ENCODE data around the gene MBLAC1.

Gene MBLAC1

DNA sequence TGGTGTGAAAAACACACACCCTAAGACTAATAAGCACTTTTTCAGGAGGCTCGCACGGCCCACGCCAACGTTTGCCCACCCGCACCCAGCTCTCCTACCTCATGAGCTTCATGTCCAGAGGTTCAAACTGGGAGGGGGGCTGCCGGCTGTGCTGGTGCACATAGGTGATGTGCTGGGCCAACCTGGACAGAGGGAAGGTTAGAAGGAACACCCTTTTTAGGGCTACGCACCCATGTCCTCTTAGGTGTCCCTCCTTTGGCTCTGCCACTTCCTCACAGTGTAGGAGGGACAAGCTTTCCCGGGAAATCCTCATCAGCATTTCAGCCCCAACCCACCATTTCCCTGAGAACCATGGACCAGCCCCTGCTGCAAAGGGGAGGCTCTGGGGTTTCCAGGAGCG is 31.5 kb upstream of the MBLAC1 start:
- no peak for DNase-seq (ENCODE audit: low read depth in 1 of 2, low spot score in 1 of 2)

DNA sequence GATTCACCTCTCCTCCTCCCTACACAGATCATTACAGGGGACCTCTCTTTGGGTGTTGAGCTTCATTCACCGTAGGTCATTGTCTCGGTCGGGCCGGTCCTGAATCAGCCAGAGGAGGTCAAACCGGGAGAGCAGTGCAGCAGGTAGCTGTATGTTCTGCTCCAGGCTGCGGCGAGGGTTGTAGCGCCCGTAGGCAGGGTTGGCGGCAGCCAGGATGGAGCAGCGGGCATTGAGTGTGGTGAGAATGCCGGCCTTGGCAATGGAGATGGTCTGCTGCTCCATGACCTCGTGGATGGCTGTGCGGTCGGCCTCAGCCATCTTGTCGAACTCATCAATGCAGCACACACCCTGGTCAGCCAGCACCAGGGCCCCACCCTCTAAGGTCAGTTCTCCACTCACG is 31.1 kb upstream of the MBLAC1 start:
- DNase-seq (ENCODE audit: low read depth in 1 of 2, low spot score in 1 of 2): no peak

DNA sequence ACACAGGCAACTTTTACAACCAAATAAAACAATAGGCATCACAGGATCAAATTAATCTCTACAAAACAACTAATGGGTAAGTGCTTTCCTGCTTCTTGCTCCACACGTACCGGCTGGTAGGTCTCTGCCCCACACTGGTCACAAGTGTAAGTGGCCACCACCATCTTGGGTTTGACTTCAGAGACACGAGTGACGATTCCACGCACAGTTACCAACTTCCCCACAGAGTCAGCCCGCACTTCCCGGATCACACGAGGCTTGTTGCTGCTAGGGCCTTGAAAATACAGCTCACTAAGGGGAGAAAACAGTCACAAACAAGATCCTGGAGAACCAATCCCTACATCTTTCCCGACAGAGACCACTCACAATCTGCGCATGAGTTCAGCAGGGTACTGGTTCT is 27.9 kb upstream of the MBLAC1 start:
- DNase-seq (ENCODE audit: low read depth in 1 of 2, low spot score in 1 of 2): no peak

DNA sequence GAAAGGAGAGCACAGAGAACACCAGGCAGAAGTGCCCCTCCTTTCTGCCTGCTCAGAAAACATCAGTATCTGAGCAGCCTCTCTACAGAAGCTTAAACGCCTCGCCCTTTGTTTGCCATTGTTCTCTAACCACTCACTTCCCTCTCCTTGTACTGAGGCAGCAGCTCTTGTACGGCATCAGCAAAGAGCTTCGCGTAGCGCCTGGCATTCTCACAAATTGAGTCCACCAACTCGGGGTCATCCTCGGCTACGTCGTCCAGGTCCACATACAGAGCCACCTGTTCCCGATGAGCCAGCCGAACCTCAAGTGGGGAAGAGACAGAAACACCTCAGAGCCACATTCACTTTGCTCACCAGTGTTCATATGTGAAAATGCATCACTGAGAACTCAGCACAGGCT is 27.3 kb upstream of the MBLAC1 start:
- no peak for DNase-seq (ENCODE audit: low read depth in 1 of 2, low spot score in 1 of 2)

- peak; percentile 72 to 79 for DNase-seq (ENCODE audit: low read depth in 1 of 2, low spot score in 1 of 2)
Measured at GRCh38 chr7:100100420-100101015, 26.2 kb upstream of the MBLAC1 start.

DNA sequence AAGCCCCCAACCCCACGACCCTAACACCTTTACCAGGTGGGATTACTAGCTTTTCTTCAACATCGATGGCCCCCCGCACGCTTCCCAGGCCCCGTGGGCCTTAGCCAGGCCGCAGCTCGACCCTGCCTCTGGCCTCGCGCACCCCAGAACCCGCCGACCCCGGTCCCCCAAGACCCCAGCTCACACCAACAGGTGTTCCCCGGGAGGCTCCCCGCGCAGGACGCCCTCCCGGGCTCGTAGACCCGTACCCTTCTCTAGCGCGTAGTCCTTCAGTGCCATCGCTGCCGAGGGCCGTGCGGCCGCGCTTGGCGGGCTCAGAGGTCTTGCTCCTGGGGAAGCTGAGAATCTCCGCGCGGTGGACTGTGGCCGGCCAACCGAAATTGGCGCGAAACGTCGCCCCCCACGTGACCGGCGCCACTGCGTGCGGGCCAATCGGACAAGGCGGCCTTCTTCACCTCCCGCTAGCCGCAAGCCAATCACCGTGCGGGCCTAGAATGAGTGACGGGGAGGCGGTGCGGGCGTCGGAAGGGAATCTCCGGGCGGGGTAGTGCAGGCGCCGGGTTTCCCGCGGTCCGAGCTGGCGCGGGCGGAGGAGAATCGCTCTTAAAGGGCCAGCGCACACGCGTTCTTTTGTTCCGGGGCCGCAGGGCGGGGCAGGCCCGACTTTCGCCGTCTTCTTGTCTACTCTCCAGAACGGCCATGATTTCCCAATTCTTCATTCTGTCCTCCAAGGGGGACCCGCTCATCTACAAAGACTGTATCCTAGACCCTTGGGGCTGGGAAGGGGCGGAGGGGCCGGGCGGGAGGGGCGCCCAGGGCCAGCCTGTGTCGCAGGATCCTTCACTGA is 25.5 kb upstream of the MBLAC1 start, which contains the start of the genes AP4M1 and MCM7:
TSS of gene AP4M1 (plus strand) at position 628 of the 847 bp plus-strand sequence. CDS start at position 700, 72 bp downstream.
TSS of gene MCM7 (minus strand) at position 382 of the 847 bp plus-strand sequence. CDS start at position 279, 103 bp downstream.
- DNase-seq (ENCODE audit: low read depth in 1 of 2, low spot score in 1 of 2): peak; percentile 88 to 91

DNA sequence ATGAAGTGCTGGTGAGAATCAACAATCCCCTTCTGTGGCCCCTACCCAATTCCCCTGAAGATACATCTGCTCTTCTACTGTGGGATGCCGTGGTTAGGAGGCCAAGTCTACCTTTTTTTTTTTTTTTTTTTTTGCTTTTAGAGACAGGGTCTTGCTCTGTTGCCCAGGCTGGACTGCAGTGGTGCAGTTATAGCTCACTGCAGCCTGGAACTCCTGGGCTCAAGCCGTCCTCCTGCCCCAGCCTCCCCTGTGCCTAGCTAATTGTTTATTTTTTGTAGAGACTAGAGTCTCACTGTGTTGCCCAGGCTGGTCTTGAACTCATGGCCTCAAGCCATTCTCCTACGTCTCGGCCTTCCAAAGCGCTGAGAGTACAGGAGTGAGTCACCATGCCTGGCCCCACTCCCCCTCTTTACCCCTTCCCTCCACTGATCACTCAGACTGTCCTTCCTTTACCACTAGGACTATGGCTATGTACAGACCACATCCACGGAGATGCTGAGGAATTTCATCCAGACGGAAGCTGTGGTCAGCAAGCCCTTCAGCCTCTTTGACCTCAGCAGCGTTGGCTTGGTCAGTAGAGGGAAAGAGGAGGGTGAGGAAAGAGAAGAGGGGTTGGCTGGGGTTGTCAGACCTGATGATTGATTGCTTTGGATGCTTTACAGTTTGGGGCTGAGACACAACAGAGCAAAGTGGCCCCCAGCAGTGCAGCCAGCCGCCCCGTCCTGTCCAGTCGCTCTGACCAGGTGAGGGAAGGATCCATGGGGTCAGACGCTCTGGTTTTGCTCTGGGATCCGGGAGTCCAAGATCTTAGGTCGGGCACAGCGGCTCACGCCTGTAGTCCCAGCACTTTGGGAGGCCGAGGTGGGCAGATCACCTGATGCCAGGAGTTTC is 23.6 kb upstream of the MBLAC1 start:
- no peak for DNase-seq (ENCODE audit: low read depth in 1 of 2, low spot score in 1 of 2)

GRCh38 chr7:100105534-100105933 is 21.2 kb upstream of the MBLAC1 start:
- DNase-seq (ENCODE audit: low read depth in 1 of 2, low spot score in 1 of 2): no peak

GRCh38 chr7:100106633-100107032 is 20.1 kb upstream of the MBLAC1 start:
- no peak for DNase-seq (ENCODE audit: low read depth in 1 of 2, low spot score in 1 of 2)

- DNase-seq (ENCODE audit: low read depth in 1 of 2, low spot score in 1 of 2): no peak
Measured at GRCh38 chr7:100107125-100107737, 19.5 kb upstream of the MBLAC1 start.

- no peak for DNase-seq (ENCODE audit: low read depth in 1 of 2, low spot score in 1 of 2)
Measured at GRCh38 chr7:100107890-100108289, 18.9 kb upstream of the MBLAC1 start.

GRCh38 chr7:100109521-100110163 is 17.1 kb upstream of the MBLAC1 start:
- no peak for DNase-seq (ENCODE audit: low read depth in 1 of 2, low spot score in 1 of 2)

DNA sequence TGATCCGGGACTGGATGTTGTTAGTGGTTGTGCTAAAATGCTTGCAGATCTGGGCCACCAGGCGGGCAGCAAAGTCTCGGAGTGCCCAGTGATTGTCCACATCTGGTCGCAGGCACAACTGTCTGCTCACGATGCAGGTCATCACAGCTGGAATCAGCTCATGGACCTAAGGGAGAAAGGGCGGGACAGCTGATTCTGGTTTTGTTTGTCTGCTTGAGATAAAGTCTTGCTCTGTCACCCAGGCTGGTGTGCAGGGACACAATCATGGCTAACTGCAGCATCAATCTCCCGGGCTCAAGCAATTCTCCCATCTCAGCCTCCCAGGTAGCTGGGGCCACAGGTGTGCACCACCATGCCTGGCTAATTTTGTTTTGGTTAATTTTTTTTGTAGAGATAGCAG is 15.6 kb upstream of the MBLAC1 start:
- no peak for DNase-seq (ENCODE audit: low read depth in 1 of 2, low spot score in 1 of 2)

DNA sequence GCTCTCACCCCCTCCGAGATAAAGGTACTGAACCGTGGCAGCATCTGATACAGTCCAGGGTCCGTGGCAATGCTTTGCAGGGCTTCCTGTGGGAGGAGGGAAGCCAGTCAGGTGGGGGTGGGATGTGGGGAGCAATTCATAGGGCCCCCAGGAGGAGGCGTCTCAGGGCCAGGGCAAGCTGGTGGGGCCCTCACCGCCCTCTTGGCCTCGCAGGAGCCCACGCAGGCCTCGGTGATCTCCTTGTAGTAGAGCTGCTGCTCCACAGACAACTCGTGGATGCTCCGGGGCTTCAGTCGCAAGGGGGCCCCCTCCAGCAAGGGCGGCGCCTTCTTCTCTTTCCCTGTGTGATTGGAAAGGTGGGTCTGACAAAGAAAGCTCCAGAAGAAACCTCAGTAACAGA is 14.9 kb upstream of the MBLAC1 start:
- no peak for DNase-seq (ENCODE audit: low read depth in 1 of 2, low spot score in 1 of 2)

- DNase-seq (ENCODE audit: low read depth in 1 of 2, low spot score in 1 of 2): no peak
Measured at GRCh38 chr7:100115026-100115425, 11.7 kb upstream of the MBLAC1 start.

DNA sequence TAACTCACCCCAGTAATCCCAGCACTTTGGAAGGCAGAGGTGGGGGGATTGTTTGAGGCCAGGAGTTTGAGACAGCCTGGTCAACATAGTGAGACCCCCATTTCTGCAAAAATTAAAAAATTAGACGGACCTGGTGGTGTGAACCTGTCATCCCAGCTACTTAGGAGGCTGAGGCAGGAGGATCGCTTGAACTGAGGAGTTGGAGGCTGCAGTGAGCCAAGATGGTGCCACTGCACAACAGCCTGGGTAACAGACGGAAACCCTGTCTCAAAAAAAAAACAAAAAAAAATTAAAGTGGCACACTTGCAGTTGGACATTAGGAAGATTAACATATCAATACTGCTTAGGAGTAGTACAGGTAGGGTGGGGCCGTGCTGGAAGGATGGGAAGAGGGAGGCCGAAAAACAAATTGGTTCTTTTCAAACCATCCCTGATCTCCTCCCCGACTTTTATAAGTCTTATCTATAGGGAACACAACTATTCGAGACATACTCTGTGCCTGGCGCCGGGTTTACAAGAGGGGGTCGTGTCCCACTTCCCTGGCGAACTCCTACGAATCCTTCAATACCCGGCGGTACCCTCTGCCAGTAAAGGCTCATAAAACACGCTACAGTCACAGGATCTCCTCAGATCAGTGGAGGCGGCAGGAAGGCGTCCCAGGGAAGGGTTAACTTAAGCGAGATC is 8.2 kb upstream of the MBLAC1 start:
- DNase-seq (ENCODE audit: low read depth in 1 of 2, low spot score in 1 of 2): no peak

- peak; percentile 88 to 90 for DNase-seq (ENCODE audit: low read depth in 1 of 2, low spot score in 1 of 2)
Measured at GRCh38 chr7:100119072-100119969, 7.4 kb upstream of the MBLAC1 start, which contains the start of the genes CNPY4 and TAF6. Gene CNPY4, plus strand, starts transcription at chr7:100119634. Its CDS starts 111 bp downstream, at chr7:100119745. Gene TAF6, minus strand, starts transcription at chr7:100119358. Its CDS starts 5,149 bp downstream, at chr7:100114209.

DNA sequence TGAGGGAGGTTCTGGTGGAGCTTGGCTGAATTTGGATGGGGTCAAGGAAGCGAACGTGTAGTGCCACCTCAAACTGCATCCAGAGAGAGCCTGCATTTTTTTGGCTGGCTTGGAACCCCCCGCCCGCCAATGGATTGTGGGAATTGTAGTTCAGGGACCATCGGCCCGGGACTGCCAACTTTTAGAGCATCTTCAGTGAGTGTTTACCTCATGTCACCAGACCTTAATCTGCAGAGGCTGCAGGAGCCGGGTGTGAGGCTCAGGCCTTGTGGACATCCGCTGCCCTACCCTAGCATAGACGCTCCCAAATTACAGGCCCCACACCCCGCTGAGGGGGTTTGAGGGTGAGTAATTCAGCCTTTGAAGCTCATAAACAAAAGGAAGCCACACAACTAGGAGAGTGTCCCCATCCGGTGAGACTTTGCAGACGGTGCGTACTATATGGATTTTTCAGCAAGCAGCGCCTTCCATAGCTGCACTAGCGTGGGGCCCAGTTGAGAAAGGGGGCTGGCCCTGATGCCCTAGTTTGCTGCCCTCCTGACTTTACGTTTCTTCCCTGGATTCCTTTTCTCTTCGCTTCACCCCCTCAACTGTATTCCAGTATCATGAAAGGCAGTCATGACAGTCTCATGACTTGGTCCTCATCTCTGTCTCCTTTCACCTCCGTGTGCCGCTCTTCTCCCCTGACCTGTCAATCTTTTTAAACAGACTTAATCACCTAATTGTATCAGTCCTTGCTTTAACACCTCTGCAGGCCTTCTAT is 6.6 kb upstream of the MBLAC1 start:
- peak; percentile 49 to 52 for DNase-seq (ENCODE audit: low read depth in 1 of 2, low spot score in 1 of 2)

Measured in stimulated activated CD4-positive, alpha-beta T cell treated with anti-CD3 and anti-CD28 coated beads, Interleukin-15, amount 100 ng/mL, for 1 hour (primary cell).